ENCODE results near the gene CYFIP1.
"Not testable (repeated sequence)": the region's sequence is repeated elsewhere in the genome, so short reads cannot be mapped to it uniquely, and the experiment has no call there.

The CYFIP1 gene

DNA sequence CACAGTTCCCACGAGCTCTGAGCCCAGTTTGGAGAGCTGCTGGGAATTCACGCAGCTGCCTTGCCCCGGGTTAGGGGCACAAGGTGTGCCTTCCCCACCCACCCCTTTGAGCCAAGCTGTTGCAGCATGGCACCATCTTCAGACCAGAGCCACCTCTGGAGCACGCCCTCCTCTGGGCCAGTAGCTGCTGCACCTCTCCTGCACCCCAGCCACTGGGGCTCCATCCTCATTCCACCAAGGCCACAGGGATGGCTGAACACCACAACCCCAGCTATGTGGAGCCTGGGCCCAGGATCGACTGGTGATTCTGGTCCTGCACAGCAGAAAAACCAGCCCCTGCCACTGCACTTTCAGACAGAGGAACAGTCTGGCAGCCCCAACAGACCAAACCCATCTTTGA, 33.5 kb upstream of the CYFIP1 start:
- H3K79me2 ChIP-seq (ENCODE audit: insufficient read depth, low read depth): no peaks in the 10 kb centered on the region
- H3K4me2 ChIP-seq: no peak overlapping the region
- H3K4me1 ChIP-seq (ENCODE audit: low read depth, poor library complexity, severe bottlenecking): no peaks in the 10 kb centered on the region
- no peak overlapping the region for H3K27ac ChIP-seq
- H3K27me3 ChIP-seq (ENCODE audit: insufficient read depth, low read depth): no peaks in the 10 kb centered on the region
- H3K36me3 ChIP-seq (ENCODE audit: insufficient read depth): no peaks in the 10 kb centered on the region; the same call in 1 of the 2 replicates
- no peak overlapping the region for H2AFZ ChIP-seq (ENCODE audit: low read depth)
- H3K4me3 ChIP-seq (IDR thresholded peaks at IDR 0.05; ENCODE audit: insufficient read depth, low read depth, low read length): no peak overlapping the region
- TF ChIP-seq CTCF (conservative IDR thresholded peaks at IDR 0.05; ENCODE audit: low read depth, low read length): no peak
- no peaks in the 10 kb centered on the region for H4K20me1 ChIP-seq (ENCODE audit: insufficient read depth)
- no peak overlapping the region for H3K9ac ChIP-seq

DNA sequence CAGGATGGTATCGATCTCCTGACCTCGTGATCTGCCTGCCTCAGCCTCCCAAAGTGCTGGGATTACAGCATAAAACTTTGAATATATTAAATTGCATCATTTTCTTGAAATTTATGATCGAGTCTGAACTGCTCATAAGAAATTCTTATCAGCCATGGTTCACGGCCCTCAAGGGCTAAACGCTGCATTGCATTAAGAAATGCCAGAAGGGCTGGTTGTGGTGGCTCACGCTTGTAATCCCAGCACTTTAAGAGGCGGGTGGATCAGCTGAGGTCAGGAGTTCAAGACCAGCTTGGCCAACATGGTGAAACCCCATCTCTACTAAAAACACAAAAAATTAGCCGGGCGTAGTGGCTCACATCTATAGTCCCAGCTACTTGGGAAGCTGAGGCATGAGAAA, 32.4 kb upstream of the CYFIP1 start:
- H3K4me1 ChIP-seq (ENCODE audit: low read depth, poor library complexity, severe bottlenecking); H3K79me2 ChIP-seq (ENCODE audit: insufficient read depth, low read depth); H3K27ac ChIP-seq; H3K4me2 ChIP-seq; H3K4me3 ChIP-seq (IDR thresholded peaks at IDR 0.05; ENCODE audit: insufficient read depth, low read depth, low read length); H2AFZ ChIP-seq (ENCODE audit: low read depth); H3K27me3 ChIP-seq (ENCODE audit: insufficient read depth, low read depth); H3K36me3 ChIP-seq (ENCODE audit: insufficient read depth); H3K9ac ChIP-seq; H4K20me1 ChIP-seq (ENCODE audit: insufficient read depth): not testable (repeated sequence)

- Histone ChIP-seq H3K4me2 (no peak overlapping the region), H3K9ac (no peak overlapping the region), H3K79me2 (ENCODE audit: insufficient read depth, low read depth) (no peaks in the 10 kb centered on the region), H3K4me3 (IDR thresholded peaks at IDR 0.05; ENCODE audit: insufficient read depth, low read depth, low read length) (no peak overlapping the region), H3K4me1 (ENCODE audit: low read depth, poor library complexity, severe bottlenecking) (no peaks in the 10 kb centered on the region), H4K20me1 (ENCODE audit: insufficient read depth) (no peaks in the 10 kb centered on the region), H2AFZ (ENCODE audit: low read depth) (no peak overlapping the region), H3K36me3 (ENCODE audit: insufficient read depth) (peaks cover 6% of the 10 kb centered on the region), H3K27me3 (ENCODE audit: insufficient read depth, low read depth) (no peaks in the 10 kb centered on the region), H3K27ac (no peak overlapping the region)
- TF ChIP-seq CTCF (conservative IDR thresholded peaks at IDR 0.05; ENCODE audit: low read depth, low read length): no peak
These were observed 23.6 kb upstream of the CYFIP1 start for GRCh38 chr15:23003736-23004135.

GRCh38 chr15:23002920-23003319, 22.8 kb upstream of the CYFIP1 start:
- H3K4me1 ChIP-seq (ENCODE audit: low read depth, poor library complexity, severe bottlenecking): no peaks in the 10 kb centered on the region
- no peaks in the 10 kb centered on the region for H4K20me1 ChIP-seq (ENCODE audit: insufficient read depth)
- H3K27ac ChIP-seq: no peak overlapping the region
- H3K36me3 ChIP-seq (ENCODE audit: insufficient read depth): peaks cover 7% of the 10 kb centered on the region
- no peaks in the 10 kb centered on the region for H3K27me3 ChIP-seq (ENCODE audit: insufficient read depth, low read depth)
- H2AFZ ChIP-seq (ENCODE audit: low read depth): no peak overlapping the region
- H3K9ac ChIP-seq: no peak overlapping the region
- no peak for TF ChIP-seq CTCF (conservative IDR thresholded peaks at IDR 0.05; ENCODE audit: low read depth, low read length)
- H3K4me3 ChIP-seq (IDR thresholded peaks at IDR 0.05; ENCODE audit: insufficient read depth, low read depth, low read length): no peak overlapping the region
- H3K79me2 ChIP-seq (ENCODE audit: insufficient read depth, low read depth): no peaks in the 10 kb centered on the region
- no peak overlapping the region for H3K4me2 ChIP-seq

DNA sequence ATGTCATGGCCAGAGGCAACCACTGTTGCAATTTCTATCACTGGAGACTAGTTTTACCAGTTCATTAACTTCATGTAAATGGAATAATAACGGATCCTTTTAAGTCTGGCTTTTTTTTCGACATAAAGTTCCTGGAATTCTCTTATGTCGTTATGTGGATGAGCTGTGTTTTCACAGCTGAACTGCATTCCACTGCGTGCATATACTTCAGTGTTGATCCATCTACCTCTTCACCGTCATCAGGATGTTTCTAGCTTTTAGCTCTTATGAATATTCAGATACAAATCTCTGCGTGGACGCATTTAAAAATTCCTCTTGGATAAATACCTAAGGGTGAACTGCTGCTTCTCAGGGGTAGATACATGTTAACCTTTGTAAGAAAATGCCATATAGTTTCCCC, 15.6 kb upstream of the CYFIP1 start:
- no peak overlapping the region for H3K4me2 ChIP-seq
- no peak for TF ChIP-seq CTCF (conservative IDR thresholded peaks at IDR 0.05; ENCODE audit: low read depth, low read length)
- H3K9ac ChIP-seq: no peak overlapping the region
- H4K20me1 ChIP-seq (ENCODE audit: insufficient read depth): no peaks in the 10 kb centered on the region
- no peaks in the 10 kb centered on the region for H3K27me3 ChIP-seq (ENCODE audit: insufficient read depth, low read depth)
- H3K36me3 ChIP-seq (ENCODE audit: insufficient read depth): peaks cover 7% of the 10 kb centered on the region
- no peaks in the 10 kb centered on the region for H3K79me2 ChIP-seq (ENCODE audit: insufficient read depth, low read depth)
- H3K27ac ChIP-seq: no peak overlapping the region
- no peaks in the 10 kb centered on the region for H3K4me1 ChIP-seq (ENCODE audit: low read depth, poor library complexity, severe bottlenecking)
- H2AFZ ChIP-seq (ENCODE audit: low read depth): no peak overlapping the region
- H3K4me3 ChIP-seq (IDR thresholded peaks at IDR 0.05; ENCODE audit: insufficient read depth, low read depth, low read length): no peak overlapping the region

Data from KMS-11 (cell line).